ENCODE data around the gene STXBP4. TPM values are rescaled to one million over a fixed set of nuclear protein-coding genes. Genes with fewer than 3 reads are reported as not detected.

STXBP4 gene
- total and polyA plus RNA-seq, 2 donors (not counting 3 experiments of a cell fraction or from before 2014, with no cell fraction given): 1.9 to 12.9 TPM

DNA sequence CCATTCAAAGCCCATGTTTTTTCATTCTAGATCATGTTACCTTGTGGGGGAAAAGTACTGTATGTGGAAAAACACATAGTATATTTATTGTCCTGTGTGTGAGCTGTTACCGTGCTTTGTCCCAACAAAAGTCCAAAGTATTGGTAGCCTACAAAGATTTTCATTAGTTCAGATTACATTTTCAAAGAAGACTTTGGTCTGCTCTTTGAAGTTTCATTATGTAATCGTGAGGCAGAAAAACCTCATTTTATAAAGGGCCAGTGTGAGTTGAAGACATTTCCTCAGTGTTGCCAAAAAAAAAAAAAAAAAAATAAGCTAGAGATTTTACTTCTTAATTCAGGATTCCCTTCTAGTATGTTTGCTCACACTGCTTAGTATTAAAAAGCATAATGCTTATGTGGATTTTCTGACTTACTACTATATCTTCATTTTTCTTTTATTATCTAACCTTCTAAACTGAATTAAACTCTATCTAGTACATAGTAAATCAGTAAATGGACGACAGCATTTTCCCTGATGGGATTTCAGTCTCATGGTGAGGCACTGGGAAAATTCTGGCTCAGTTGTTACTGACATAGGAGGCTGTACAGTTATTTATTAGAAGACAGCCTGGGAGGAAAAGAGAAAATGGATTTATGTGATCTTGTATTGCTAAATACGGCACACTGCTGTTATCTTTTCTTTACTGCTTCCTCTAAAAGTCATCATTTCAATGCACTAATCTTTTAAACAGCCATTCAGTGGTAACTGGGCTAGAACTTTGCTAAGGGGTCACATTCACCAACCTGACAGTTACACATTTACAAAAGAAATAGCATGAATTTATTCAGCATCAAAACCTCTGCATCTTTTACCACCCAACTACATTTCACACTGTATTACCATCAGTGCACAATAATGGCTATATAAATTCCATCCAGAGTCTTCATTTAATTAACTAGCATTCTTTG is 100.6 kb downstream of the STXBP4 start:
- ChIA-PET POLR2A (no interaction called here), CTCF (interaction anchor here (0.6 to 1.8 kb wide), 6 partner anchors 9 to 1962 kb away, joined by 3 to 4 read pairs (median 3); no protein-coding TSS in a partner anchor)
- FAIRE-seq: no peak
- BruUV-seq (replicated peaks): no TSS peak
- Histone ChIP-seq H3K9me1 (replicated peaks; ENCODE audit: control insufficient read depth, extremely low read depth, insufficient read depth, low read length) (no peaks in the 10 kb centered on the region), H3K4me1 (ENCODE audit: control insufficient read depth, extremely low read depth, insufficient read depth, low read length) (no peaks in the 10 kb centered on the region), H3K27me3 (ENCODE audit: control insufficient read depth in 2 of 2, insufficient read depth in 2 of 2, low read length in 2 of 2) (no peaks in the 10 kb centered on the region), H3K9me3 (replicated peaks; ENCODE audit: control insufficient read depth, insufficient read depth, low read length) (no peaks in the 10 kb centered on the region), H3K27ac (ENCODE audit: insufficient read depth, low read depth, low read length) (no peak overlapping the region), H3K36me3 (ENCODE audit: control insufficient read depth in 2 of 2, extremely low read depth in 1 of 2, insufficient read depth in 2 of 2, low read length in 2 of 2) (no peaks in the 10 kb centered on the region), H3K9ac (replicated peaks; ENCODE audit: extremely low read depth, insufficient read depth, low read length) (no peak overlapping the region), H3K4me3 (replicated peaks in 1 of 3; ENCODE audit: insufficient read depth in 1 of 3, low read depth in 1 of 3, low read length in 3 of 3) (no peak overlapping the region), H2AFZ (ENCODE audit: low read depth, low read length) (no peak overlapping the region), H3K79me2 (ENCODE audit: control insufficient read depth, insufficient read depth, low read length) (no peaks in the 10 kb centered on the region), H4K20me1 (replicated peaks; ENCODE audit: control insufficient read depth, extremely low read depth, insufficient read depth, low read length) (no peaks in the 10 kb centered on the region), H3K4me2 (ENCODE audit: insufficient read depth, low read length) (no peak overlapping the region)
- DNase-seq (ENCODE audit: low read depth, low spot score): no peak
- dilution Hi-C loops (cut with MboI; ENCODE audit: extremely low pct_ligation_motif_present, low sequenced_read_pairs) (no loop called here), intact Hi-C loops (cut with micrococcal nuclease) (no loop called here)
- TF ChIP-seq, protein P1, sequence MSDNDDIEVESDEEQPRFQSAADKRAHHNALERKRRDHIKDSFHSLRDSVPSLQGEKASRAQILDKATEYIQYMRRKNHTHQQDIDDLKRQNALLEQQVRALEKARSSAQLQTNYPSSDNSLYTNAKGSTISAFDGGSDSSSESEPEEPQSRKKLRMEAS (IDR thresholded peaks at IDR 0.05; ENCODE audit: insufficient read depth, insufficient read length): no peak
- TF ChIP-seq JUN (IDR thresholded peaks at IDR 0.05; ENCODE audit: borderline replicate concordance, insufficient read depth, insufficient read length, low read depth) (no peak), MYC (IDR thresholded peaks at IDR 0.05; ENCODE audit: low read depth, low read length) (no peak), FOS (IDR thresholded peaks at IDR 0.05; ENCODE audit: borderline replicate concordance, insufficient read depth, low read length) (no peak), POLR2A (IDR thresholded peaks at IDR 0.05; ENCODE audit: low read depth, low read length) (no peak), GATA2 (IDR thresholded peaks at IDR 0.05; ENCODE audit: insufficient read depth, insufficient read length, low read depth, low read length) (no peak), POLR2AphosphoS5 (IDR thresholded peaks at IDR 0.05; ENCODE audit: insufficient read depth, low read depth, low read length) (no peak), EZH2 (IDR thresholded peaks at IDR 0.05; ENCODE audit: borderline replicate concordance, low read depth, low read length, severe bottlenecking) (no peak)
- TF ChIP-seq, protein P2, sequence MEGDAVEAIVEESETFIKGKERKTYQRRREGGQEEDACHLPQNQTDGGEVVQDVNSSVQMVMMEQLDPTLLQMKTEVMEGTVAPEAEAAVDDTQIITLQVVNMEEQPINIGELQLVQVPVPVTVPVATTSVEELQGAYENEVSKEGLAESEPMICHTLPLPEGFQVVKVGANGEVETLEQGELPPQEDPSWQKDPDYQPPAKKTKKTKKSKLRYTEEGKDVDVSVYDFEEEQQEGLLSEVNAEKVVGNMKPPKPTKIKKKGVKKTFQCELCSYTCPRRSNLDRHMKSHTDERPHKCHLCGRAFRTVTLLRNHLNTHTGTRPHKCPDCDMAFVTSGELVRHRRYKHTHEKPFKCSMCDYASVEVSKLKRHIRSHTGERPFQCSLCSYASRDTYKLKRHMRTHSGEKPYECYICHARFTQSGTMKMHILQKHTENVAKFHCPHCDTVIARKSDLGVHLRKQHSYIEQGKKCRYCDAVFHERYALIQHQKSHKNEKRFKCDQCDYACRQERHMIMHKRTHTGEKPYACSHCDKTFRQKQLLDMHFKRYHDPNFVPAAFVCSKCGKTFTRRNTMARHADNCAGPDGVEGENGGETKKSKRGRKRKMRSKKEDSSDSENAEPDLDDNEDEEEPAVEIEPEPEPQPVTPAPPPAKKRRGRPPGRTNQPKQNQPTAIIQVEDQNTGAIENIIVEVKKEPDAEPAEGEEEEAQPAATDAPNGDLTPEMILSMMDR (IDR thresholded peaks at IDR 0.05; ENCODE audit: extremely low read depth in 1 of 2, insufficient read depth in 1 of 2, low read depth in 1 of 2, low read length in 2 of 2): no peak
